Measurements from ENCODE around the gene DLG3.

DLG3 gene

DNA sequence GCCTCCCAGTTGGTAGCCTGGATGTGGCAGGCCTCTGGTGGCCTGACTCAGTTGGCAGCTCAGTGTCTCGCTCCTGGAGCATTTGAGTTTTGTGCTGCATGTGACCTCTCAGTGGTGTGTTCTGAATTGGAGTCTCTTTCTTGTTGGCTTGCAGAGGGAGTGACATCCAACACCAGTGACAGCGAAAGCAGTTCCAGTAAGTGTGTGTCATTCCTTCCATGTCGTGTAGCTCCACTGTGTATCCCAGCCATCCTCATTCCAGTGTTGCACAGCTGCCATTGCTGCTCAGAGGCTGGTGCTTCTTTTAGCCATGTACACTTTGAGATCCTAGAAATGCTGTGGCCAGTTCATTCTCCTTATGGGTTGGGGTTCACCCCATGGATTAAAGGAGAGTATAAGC is 52.4 kb downstream of the DLG3 start:
- Histone ChIP-seq H3K36me3 (ENCODE audit: insufficient read depth, low read length) (peaks cover 95% of the 10 kb centered on the region; the same call in 1 of the 2 replicates), H4K20me1 (ENCODE audit: insufficient read depth, low read length, poor library complexity, severe bottlenecking) (no peaks in the 10 kb centered on the region)

DNA sequence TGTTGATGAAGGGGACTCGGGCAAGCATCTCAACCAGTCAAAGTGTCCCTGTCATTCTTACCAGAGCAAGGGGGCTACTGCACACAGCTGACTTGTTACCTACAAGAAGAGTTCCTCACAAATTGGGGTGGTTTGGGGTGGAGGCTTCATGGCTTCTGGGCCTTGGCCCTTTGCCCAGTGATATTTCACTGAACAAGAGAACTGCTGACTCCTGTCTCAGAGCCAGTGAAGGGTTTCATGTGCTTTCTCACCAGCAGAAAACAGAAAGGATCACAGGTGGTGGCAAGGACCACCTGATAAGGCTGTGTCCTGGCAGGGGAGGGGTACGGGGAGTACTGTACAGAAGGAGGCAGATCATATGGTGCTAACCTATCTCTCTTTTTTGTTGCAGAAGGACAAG is 53.5 kb downstream of the DLG3 start:
- no peaks in the 10 kb centered on the region for H3K9me2 ChIP-seq (replicated peaks; ENCODE audit: low read depth, low read length)
- TF ChIP-seq EZH2phosphoT487 (IDR thresholded peaks at IDR 0.05; ENCODE audit: borderline replicate concordance) = no peak
- TF ChIP-seq, protein P1, sequence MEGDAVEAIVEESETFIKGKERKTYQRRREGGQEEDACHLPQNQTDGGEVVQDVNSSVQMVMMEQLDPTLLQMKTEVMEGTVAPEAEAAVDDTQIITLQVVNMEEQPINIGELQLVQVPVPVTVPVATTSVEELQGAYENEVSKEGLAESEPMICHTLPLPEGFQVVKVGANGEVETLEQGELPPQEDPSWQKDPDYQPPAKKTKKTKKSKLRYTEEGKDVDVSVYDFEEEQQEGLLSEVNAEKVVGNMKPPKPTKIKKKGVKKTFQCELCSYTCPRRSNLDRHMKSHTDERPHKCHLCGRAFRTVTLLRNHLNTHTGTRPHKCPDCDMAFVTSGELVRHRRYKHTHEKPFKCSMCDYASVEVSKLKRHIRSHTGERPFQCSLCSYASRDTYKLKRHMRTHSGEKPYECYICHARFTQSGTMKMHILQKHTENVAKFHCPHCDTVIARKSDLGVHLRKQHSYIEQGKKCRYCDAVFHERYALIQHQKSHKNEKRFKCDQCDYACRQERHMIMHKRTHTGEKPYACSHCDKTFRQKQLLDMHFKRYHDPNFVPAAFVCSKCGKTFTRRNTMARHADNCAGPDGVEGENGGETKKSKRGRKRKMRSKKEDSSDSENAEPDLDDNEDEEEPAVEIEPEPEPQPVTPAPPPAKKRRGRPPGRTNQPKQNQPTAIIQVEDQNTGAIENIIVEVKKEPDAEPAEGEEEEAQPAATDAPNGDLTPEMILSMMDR (conservative IDR thresholded peaks at IDR 0.05; ENCODE audit: low read length) = no peak

More for the DNA sequence above, 52.4 kb downstream of the DLG3 start:
- Histone ChIP-seq H2AFZ (ENCODE audit: low read length) (no peak overlapping the region), H3K9ac (ENCODE audit: low read depth, low read length, poor library complexity, severe bottlenecking) (no peak overlapping the region), H3K27me3 (ENCODE audit: insufficient read depth, low read length, poor library complexity, severe bottlenecking) (no peaks in the 10 kb centered on the region), H3K9me2 (replicated peaks; ENCODE audit: low read depth, low read length) (no peaks in the 10 kb centered on the region), H3K4me3 (ENCODE audit: low read length, poor library complexity, severe bottlenecking) (no peak overlapping the region), H3K9me3 (ENCODE audit: insufficient read depth, low read depth, low read length) (no peaks in the 10 kb centered on the region), H3K4me1 (ENCODE audit: insufficient read depth, low read length, poor library complexity, severe bottlenecking) (no peaks in the 10 kb centered on the region), H3K79me2 (ENCODE audit: insufficient read depth, low read length) (no peaks in the 10 kb centered on the region), H3K4me2 (ENCODE audit: low read depth, low read length, poor library complexity, severe bottlenecking) (no peak overlapping the region), H3F3A (ENCODE audit: low read depth) (no peaks in the 10 kb centered on the region)
- no peak for TF ChIP-seq EZH2phosphoT487 (IDR thresholded peaks at IDR 0.05; ENCODE audit: borderline replicate concordance)
- TF ChIP-seq, protein P1 (conservative IDR thresholded peaks at IDR 0.05; ENCODE audit: low read length) = no peak

DNA sequence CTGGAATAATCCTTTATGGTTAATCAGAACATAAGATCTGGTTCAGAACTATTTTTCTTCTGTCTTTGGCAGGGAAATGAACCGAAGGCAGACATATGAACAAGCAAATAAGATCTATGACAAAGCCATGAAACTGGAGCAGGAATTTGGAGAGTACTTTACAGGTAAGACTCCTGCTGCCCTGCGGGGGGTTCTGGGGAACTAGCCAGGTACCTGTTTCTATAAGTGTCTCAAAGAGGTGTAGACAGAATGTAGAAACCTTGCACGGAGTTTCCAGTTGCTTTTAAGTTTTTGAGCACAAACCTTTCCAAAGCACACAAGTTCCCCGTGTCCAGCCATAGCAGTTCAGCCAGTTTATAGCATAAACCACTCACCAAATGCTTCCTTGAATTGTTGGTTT is 56.2 kb downstream of the DLG3 start:
- H3K79me2 ChIP-seq (ENCODE audit: insufficient read depth, low read length) = no peaks in the 10 kb centered on the region
- H3K4me2 ChIP-seq (ENCODE audit: low read depth, low read length, poor library complexity, severe bottlenecking) = no peak overlapping the region
- no peaks in the 10 kb centered on the region for H3K27me3 ChIP-seq (ENCODE audit: insufficient read depth, low read length, poor library complexity, severe bottlenecking)
- no peaks in the 10 kb centered on the region for H3K9me2 ChIP-seq (replicated peaks; ENCODE audit: low read depth, low read length)
- TF ChIP-seq, protein P1 (conservative IDR thresholded peaks at IDR 0.05; ENCODE audit: low read length) = no peak
- no peak for TF ChIP-seq EZH2phosphoT487 (IDR thresholded peaks at IDR 0.05; ENCODE audit: borderline replicate concordance)
- H3K36me3 ChIP-seq (ENCODE audit: insufficient read depth, low read length) = peaks cover 58% of the 10 kb centered on the region; the same call in 1 of the 2 replicates
- H3K4me3 ChIP-seq (ENCODE audit: low read length, poor library complexity, severe bottlenecking) = no peak overlapping the region
- no peaks in the 10 kb centered on the region for H4K20me1 ChIP-seq (ENCODE audit: insufficient read depth, low read length, poor library complexity, severe bottlenecking)
- no peaks in the 10 kb centered on the region for H3K4me1 ChIP-seq (ENCODE audit: insufficient read depth, low read length, poor library complexity, severe bottlenecking)
- no peaks in the 10 kb centered on the region for H3F3A ChIP-seq (ENCODE audit: low read depth)
- no peak overlapping the region for H2AFZ ChIP-seq (ENCODE audit: low read length)
- H3K9me3 ChIP-seq (ENCODE audit: insufficient read depth, low read depth, low read length) = no peaks in the 10 kb centered on the region
- H3K9ac ChIP-seq (ENCODE audit: low read depth, low read length, poor library complexity, severe bottlenecking) = no peak overlapping the region

More for the DNA sequence above, 53.5 kb downstream of the DLG3 start:
- Histone ChIP-seq H3K79me2 (ENCODE audit: insufficient read depth, low read length) (no peaks in the 10 kb centered on the region), H2AFZ (ENCODE audit: low read length) (no peak overlapping the region), H3K9ac (ENCODE audit: low read depth, low read length, poor library complexity, severe bottlenecking) (no peak overlapping the region), H4K20me1 (ENCODE audit: insufficient read depth, low read length, poor library complexity, severe bottlenecking) (no peaks in the 10 kb centered on the region), H3K4me1 (ENCODE audit: insufficient read depth, low read length, poor library complexity, severe bottlenecking) (no peaks in the 10 kb centered on the region), H3K9me3 (ENCODE audit: insufficient read depth, low read depth, low read length) (no peaks in the 10 kb centered on the region), H3K27me3 (ENCODE audit: insufficient read depth, low read length, poor library complexity, severe bottlenecking) (no peaks in the 10 kb centered on the region), H3K4me2 (ENCODE audit: low read depth, low read length, poor library complexity, severe bottlenecking) (no peak overlapping the region), H3F3A (ENCODE audit: low read depth) (no peaks in the 10 kb centered on the region), H3K4me3 (ENCODE audit: low read length, poor library complexity, severe bottlenecking) (no peak overlapping the region), H3K36me3 (ENCODE audit: insufficient read depth, low read length) (peaks cover 83% of the 10 kb centered on the region; the same call in 1 of the 2 replicates)
